ENCODE results near the gene VAMP3. TPM values are rescaled to one million over a fixed set of nuclear protein-coding genes. Genes with fewer than 3 reads are reported as not detected.

Gene VAMP3
- total RNA-seq, 1 donor: 101 TPM

- Histone ChIP-seq H3K4me3 (ENCODE audit: insufficient read depth, low read length) (no peak overlapping the region), H3K4me1 (ENCODE audit: insufficient read depth, low read length) (peaks cover 8% of the 10 kb centered on the region), H3K36me3 (ENCODE audit: insufficient read depth, low read length) (peaks cover 43% of the 10 kb centered on the region), H3K27ac (ENCODE audit: low read depth, low read length) (no peak overlapping the region), H3K79me2 (ENCODE audit: insufficient read depth, low read length) (peaks cover 9% of the 10 kb centered on the region), H3K4me2 (ENCODE audit: insufficient read depth, low read length) (no peak overlapping the region), H4K20me1 (ENCODE audit: insufficient read depth, low read length) (peaks cover 2% of the 10 kb centered on the region), H3K27me3 (ENCODE audit: insufficient read depth, low read length) (no peaks in the 10 kb centered on the region), H3K9me3 (ENCODE audit: low read depth, low read length) (no peaks in the 10 kb centered on the region), H2AFZ (ENCODE audit: low read length) (no peak overlapping the region)
- no peak for DNase-seq (ENCODE audit: insufficient read length, low spot score, missing footprints)
- TF ChIP-seq CTCF (IDR thresholded peaks at IDR 0.05; ENCODE audit: extremely low read depth, low read depth, low read length): no peak
These were observed 9.9 kb downstream of the VAMP3 start for GRCh38 chr1:7780976-7781375.

GRCh38 chr1:7781501-7781900 lies 10.4 kb downstream of the VAMP3 start:
- Histone ChIP-seq H3K27ac (ENCODE audit: low read depth, low read length) (no peak overlapping the region), H3K4me3 (ENCODE audit: insufficient read depth, low read length) (no peak overlapping the region), H2AFZ (ENCODE audit: low read length) (no peak overlapping the region), H3K4me2 (ENCODE audit: insufficient read depth, low read length) (no peak overlapping the region), H3K27me3 (ENCODE audit: insufficient read depth, low read length) (no peaks in the 10 kb centered on the region), H4K20me1 (ENCODE audit: insufficient read depth, low read length) (peaks cover 2% of the 10 kb centered on the region), H3K9me3 (ENCODE audit: low read depth, low read length) (no peaks in the 10 kb centered on the region), H3K79me2 (ENCODE audit: insufficient read depth, low read length) (peaks cover 4% of the 10 kb centered on the region), H3K4me1 (ENCODE audit: insufficient read depth, low read length) (peaks cover 8% of the 10 kb centered on the region), H3K36me3 (ENCODE audit: insufficient read depth, low read length) (peaks cover 42% of the 10 kb centered on the region)
- TF ChIP-seq CTCF (IDR thresholded peaks at IDR 0.05; ENCODE audit: extremely low read depth, low read depth, low read length): no peak
- no peak for DNase-seq (ENCODE audit: insufficient read length, low spot score, missing footprints)

GRCh38 chr1:7781923-7782495 lies 10.9 kb downstream of the VAMP3 start:
- no peaks in the 10 kb centered on the region for H3K27me3 ChIP-seq (ENCODE audit: insufficient read depth, low read length)
- H3K4me2 ChIP-seq (ENCODE audit: insufficient read depth, low read length): no peak overlapping the region
- DNase-seq (ENCODE audit: insufficient read length, low spot score, missing footprints): no peak
- H3K79me2 ChIP-seq (ENCODE audit: insufficient read depth, low read length): peaks cover under 1% of the 10 kb centered on the region
- peaks cover 44% of the 10 kb centered on the region for H3K36me3 ChIP-seq (ENCODE audit: insufficient read depth, low read length)
- no peak overlapping the region for H2AFZ ChIP-seq (ENCODE audit: low read length)
- H3K4me1 ChIP-seq (ENCODE audit: insufficient read depth, low read length): peaks cover 8% of the 10 kb centered on the region
- no peaks in the 10 kb centered on the region for H3K9me3 ChIP-seq (ENCODE audit: low read depth, low read length)
- no peak overlapping the region for H3K27ac ChIP-seq (ENCODE audit: low read depth, low read length)
- peaks cover 2% of the 10 kb centered on the region for H4K20me1 ChIP-seq (ENCODE audit: insufficient read depth, low read length)
- H3K4me3 ChIP-seq (ENCODE audit: insufficient read depth, low read length): no peak overlapping the region
- no peak for TF ChIP-seq CTCF (IDR thresholded peaks at IDR 0.05; ENCODE audit: extremely low read depth, low read depth, low read length)

GRCh38 chr1:7783178-7783711 lies 12.1 kb downstream of the VAMP3 start:
- Histone ChIP-seq H3K79me2 (ENCODE audit: insufficient read depth, low read length) (no peaks in the 10 kb centered on the region), H3K27ac (ENCODE audit: low read depth, low read length) (peak overlapping the region; percentile 22), H3K36me3 (ENCODE audit: insufficient read depth, low read length) (peaks cover 36% of the 10 kb centered on the region), H4K20me1 (ENCODE audit: insufficient read depth, low read length) (no peaks in the 10 kb centered on the region), H2AFZ (ENCODE audit: low read length) (peak overlapping the region; percentile 63), H3K4me2 (ENCODE audit: insufficient read depth, low read length) (peak overlapping the region; percentile 83), H3K4me1 (ENCODE audit: insufficient read depth, low read length) (peaks cover 8% of the 10 kb centered on the region), H3K27me3 (ENCODE audit: insufficient read depth, low read length) (no peaks in the 10 kb centered on the region), H3K9me3 (ENCODE audit: low read depth, low read length) (no peaks in the 10 kb centered on the region), H3K4me3 (ENCODE audit: insufficient read depth, low read length) (peak overlapping the region; percentile 72)
- no peak for TF ChIP-seq CTCF (IDR thresholded peaks at IDR 0.05; ENCODE audit: extremely low read depth, low read depth, low read length)
- peak; percentile 97 for DNase-seq (ENCODE audit: insufficient read length, low spot score, missing footprints)
